Measurements from ENCODE around the gene FHIT. TPM values are rescaled to one million over a fixed set of nuclear protein-coding genes. Genes with fewer than 3 reads are reported as not detected.

The FHIT gene
- total RNA-seq, 1 donor from 2014 or later = 21.5 TPM

DNA sequence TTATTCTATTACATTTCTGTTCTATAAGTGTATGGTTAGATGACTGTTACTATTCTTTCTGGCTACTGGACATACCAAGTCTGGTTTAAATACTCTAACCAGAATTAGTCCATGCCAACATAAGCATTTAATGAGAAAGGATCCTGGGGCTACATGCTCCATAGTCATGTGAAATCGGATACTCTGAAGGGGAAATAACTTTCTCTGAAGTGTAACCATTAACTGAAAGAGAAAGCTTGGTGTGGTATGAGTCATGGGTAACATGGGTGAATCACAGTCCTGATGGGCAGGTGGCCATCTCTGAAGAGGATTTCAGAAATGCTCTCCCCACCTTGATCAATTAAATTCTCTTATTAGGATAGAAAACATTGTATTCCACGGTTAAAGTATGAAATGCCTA, 69.4 kb downstream of the FHIT start:
- intact Hi-C loops (cut with DNase I) = no loop called here
- DNase-seq (no peak), ATAC-seq (ENCODE audit: poor library complexity) (no peak)

DNA sequence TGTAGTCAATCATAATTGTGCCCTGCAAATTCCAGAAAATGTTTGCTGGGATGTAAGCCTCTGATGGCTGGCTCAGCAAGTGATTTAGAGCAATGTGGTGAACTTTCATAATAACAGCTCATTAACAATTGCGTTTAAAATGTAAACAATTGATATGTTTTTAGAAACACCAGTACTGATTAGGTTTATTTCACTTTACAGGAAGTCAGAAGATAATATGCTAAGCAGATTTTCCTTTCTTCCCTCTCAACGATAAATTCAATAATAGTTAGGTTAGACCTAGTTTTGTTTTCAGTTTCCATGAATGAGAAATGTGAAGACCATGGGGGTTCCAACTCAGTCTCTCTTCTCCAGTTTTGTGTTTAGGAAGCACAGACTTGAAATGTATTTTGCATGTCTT, 71.0 kb downstream of the FHIT start:
- DNase-seq = no peak
- intact Hi-C loops (cut with DNase I) = no loop called here
- ATAC-seq (ENCODE audit: poor library complexity) = no peak

DNA sequence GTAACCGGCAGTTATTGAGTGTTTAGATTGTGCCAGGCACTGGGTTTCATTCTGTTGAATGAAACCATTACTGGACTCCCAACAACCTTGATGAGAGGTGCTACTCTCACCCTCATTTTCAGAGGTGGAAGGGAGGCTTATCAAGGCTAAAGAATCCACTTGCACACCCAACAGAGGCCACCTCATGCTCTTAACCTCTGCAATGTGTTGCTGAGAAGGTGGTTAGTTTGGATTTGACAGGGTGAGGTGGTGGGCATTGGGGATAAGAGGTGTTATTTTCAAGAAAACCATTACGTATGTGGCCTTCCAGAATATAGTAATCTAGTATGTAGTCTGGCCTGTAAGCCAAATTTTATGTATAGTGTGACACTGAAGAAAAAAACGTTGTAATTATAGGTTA, 73.1 kb downstream of the FHIT start:
- intact Hi-C loops (cut with DNase I) = no loop called here
- no peak for DNase-seq
- ATAC-seq (ENCODE audit: poor library complexity) = no peak

DNA sequence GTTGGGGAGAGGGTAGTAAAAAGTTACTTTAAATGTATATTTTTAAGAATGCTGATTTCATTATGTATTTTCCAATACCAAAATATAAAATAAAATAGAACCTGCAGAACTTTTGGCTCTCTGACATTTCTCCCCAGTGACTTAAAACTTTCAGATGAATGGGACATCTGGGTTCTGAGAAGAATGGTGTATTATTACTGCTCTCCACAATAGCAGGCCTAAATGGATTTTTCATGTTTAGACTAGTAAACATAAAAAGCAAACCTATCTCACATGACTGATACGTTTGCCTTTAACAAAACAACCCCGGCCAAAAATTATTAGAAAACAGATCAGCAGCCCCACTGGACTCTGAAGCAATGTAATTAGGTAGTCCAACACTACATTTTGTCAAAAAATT, 73.8 kb downstream of the FHIT start:
- intact Hi-C loops (cut with DNase I) = no loop called here
- DNase-seq (no peak), ATAC-seq (ENCODE audit: poor library complexity) (no peak)

DNA sequence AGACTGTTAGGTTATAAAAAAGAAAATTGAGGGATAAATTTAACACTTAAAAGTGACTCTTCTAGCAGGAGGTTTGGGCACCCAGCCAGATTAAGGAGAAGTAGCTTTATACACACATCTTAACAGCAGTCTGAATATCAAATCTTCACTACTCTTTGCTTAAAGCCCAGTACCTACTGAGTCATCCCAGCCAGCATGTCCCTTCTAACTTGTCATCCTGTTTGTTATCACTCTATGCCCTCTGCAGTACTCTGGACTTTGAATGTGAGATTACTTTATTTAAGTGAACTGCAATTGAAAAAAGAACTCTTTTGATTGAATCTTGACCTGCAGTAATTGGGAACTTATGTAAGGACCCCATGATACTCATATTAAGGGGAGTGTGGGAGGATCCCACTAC, 77.6 kb downstream of the FHIT start:
- ATAC-seq (ENCODE audit: poor library complexity) (no peak), DNase-seq (no peak)
- intact Hi-C loops (cut with DNase I) = no loop called here

DNA sequence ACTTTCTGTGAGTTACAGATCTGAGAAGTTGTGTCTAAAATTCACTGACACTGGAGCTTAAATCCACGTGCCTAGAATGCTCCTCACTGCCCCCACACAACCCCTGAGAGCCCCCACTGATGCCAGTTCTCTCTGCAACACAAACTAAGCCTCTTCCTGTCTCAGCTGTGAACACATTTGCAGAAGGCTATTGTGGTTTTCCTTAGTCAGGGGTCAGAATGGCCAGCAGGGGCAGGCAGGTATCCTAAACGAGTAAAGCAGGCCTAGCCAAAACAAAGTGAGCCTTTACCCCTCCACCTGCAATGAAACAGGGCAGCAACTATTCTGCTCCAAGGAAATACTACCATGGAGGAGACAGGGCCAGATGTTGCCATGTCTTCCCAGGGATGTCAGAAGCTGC, 78.6 kb downstream of the FHIT start:
- intact Hi-C loops (cut with DNase I) = no loop called here
- ATAC-seq (ENCODE audit: poor library complexity) = no peak
- DNase-seq = no peak

DNA sequence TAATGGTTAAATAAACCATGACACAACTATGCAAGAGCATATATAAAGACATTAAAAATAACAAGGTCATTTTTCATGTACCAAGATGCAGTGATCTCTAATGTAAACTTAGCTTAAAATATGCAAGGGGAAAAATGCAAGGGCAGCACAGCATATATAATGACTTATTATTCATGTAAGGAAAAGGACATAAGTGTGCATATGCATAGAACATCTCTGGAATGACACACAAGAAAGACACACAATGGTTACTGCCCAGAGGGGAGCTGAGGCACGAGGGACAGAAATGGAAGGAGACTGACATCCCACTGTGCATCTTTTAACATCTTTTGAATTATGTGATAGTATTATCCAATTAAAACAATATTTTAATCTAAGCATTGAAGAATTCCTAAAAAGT, 79.0 kb downstream of the FHIT start:
- no peak for DNase-seq
- intact Hi-C loops (cut with DNase I) = no loop called here
- no peak for ATAC-seq (ENCODE audit: poor library complexity)

DNA sequence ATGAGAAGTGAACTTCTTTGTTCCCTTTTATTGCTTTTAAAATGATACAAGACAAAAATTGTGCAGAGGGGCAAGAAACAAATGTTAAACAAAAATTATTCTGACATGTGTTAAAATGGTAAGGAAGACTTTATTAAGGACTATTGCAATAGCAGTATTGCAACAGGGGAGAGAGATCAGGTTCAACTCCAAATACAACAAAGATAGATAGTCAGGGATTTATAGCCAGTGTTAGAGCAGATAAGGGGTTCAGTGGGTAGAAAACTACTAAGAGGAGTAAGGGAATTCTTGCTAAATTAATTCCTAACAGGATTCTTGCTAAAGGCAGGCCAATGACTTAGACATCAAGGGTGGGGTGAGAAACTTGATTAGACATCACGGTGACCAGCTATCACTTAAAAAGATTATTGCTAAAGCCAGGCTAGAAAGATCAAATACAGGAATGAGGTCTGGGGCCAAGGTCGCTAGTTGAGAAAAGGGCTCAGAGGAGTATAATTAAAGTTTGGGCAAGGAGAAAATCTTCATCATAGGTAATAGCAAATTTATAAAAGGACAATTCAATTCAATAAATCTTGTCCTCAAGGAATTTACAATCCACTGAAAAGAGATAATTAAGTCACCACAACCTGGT, 81.5 kb downstream of the FHIT start:
- DNase-seq = no peak
- no peak for ATAC-seq (ENCODE audit: poor library complexity)
- intact Hi-C loops (cut with DNase I) = no loop called here

DNA sequence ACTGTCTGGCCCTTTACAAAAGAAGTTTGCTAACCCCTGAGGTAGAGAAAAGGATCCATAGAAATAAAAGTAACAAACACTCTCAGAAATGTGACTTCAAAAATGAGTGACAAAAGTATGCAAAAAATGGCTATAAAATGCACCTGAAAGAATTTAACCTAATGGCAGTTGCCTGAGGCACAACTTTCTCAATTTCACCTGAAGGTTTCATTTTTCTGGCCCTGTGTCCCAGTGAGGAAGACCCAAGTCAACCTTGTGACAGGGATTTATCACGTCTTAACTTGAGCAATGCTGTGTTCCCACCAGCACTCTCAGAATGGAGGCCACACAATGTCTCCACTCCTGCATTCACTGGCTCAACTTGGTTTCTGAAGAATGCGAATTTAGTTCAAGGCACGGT, 83.0 kb downstream of the FHIT start:
- DNase-seq (no peak), ATAC-seq (ENCODE audit: poor library complexity) (no peak)
- intact Hi-C loops (cut with DNase I) = no loop called here

DNA sequence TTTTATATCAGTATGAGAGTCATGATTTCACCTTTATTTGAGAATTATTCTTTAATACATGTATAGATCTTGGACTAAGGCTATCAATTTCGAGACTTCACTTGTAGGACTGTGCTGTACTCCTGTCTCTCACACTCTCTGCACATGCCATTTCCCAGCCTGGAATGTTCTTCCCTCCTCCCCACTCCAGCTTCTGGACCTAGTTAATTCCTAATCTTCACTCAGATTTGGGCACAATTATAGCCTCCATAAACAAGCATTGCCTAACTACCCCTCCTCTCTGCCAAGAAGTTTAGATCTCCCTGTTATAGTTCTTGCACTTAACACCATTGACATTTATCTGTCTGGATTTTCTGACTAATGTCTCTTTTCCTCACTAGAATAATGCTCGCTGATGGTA, 88.3 kb downstream of the FHIT start:
- no peak for ATAC-seq (ENCODE audit: poor library complexity)
- intact Hi-C loops (cut with DNase I) = no loop called here
- no peak for DNase-seq

DNA sequence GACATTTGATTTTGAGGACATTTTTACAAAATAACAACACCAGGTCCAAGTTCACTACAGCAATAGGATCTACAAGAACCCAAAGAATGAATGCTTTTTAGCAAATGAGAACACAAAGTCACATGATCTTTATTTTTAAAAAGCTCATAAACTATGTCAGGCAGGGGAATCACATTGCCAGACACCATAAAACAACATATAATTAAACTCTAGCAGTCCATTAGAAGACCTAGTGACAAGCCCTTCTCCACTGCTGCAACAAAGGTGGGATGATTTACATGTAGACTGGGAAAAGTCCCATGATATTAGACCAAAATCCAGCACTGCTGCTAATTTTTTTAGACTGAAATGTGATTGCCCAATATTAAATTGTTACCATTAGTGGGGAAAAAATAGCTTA, 92.6 kb downstream of the FHIT start:
- no peak for DNase-seq
- intact Hi-C loops (cut with DNase I) = no loop called here
- ATAC-seq (ENCODE audit: poor library complexity) = no peak

DNA sequence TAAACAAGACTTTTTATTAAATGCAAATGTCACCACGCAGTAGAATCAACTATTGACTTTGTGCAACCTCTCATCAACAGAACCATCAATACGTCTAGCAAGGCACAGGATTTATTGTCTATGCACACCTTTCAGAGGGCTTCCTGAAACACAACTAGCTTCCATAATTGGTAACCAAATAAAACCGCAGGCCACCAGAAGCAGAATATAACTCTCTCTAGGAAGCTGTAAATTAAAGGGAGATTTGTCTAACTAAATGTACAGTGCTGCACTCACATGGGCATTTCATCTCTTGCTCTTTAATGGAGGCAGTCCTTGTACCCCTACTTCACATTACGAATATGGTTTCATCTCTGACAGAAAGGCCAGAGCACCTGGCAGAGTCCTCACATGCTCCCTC, 93.0 kb downstream of the FHIT start:
- intact Hi-C loops (cut with DNase I) = no loop called here
- DNase-seq = no peak
- no peak for ATAC-seq (ENCODE audit: poor library complexity)

DNA sequence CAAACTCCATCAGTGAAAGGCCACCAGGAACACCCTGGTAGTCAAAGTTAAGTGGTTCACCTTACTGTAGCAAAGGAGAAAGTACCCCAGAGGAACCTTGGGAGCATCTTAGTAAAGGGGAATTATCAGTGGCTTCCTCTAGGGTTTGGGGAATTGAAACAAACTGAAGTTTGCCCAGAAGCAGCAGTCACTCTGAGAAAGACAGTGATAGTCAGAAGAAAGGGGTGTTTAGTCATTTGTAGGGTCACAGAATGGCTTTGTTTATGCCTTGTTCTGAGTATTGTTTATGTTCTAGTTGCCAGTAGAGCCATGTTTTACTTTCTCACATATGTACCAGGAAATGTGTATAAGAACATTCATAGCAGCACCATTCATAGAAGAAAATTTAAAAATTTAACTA, 93.8 kb downstream of the FHIT start:
- ATAC-seq (ENCODE audit: poor library complexity) = no peak

DNA sequence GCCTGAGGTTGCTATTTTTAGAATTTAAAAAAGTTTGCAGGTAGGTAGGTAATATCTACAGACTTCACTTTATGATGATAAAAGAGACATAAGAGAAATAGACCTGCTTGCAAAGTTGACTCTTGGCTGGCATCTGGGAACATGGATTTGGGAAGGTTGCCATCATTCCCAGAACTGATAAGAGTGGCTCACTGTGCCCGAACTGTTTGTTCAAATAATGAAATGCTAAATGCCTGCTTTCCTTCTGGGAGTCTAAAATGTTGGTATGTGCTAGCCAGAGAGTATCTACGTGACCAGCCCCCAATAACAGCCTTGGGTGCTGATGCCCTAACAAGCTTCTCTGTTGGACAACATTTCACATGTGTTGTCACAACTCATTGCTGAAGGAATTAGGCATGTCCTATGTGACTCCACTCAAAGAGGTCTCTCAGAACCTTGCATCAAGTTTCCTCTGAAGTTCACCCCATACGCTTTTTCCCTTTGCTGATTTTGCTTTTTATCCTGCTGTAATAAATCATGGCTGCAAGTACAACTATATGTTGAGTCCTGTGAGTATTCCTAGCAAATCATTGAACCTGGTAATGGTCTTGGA, 95.5 kb downstream of the FHIT start:
- DNase-seq = no peak
- ATAC-seq (ENCODE audit: poor library complexity) = peak; percentile 89
- intact Hi-C loops (cut with DNase I) = no loop called here

More for the DNA sequence above, 93.8 kb downstream of the FHIT start:
- intact Hi-C loops (cut with DNase I) = no loop called here
- DNase-seq = no peak

DNA sequence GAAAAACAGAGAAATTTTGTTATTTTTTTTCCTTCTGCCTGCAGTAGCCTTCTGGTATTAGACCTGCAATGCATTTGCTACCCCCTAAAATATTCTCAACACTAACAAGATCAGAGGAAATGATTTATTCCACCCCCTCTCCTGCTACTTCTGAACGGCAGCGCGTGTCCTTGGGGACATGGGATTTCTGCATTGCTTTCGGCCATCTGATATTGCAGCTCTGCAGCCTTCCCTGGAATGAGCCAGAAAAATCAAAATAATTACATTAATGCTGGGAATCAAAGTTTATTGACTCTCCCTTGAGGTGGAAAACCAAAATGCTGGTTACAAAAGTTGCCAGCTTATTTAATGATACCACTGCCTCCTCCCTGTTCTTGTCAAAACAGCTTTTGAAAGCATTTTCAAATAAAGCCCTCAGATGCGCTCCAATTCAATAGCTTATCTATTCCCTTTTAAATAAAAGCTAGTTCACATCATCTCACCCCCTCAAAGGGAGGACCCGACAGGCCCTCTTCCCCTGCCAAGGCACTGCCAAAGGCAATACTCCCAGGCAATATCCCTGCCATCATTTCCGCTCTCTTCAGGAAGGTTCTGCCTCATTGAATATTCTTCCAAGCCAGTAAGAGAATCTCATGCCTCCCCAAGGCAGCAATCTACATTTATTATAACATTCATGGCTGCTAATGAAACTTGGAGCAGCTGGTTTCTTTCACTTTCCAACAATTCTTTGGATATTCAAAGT, 96.6 kb downstream of the FHIT start:
- intact Hi-C loops (cut with DNase I) = no loop called here
- DNase-seq (no peak), ATAC-seq (ENCODE audit: poor library complexity) (no peak)

DNA sequence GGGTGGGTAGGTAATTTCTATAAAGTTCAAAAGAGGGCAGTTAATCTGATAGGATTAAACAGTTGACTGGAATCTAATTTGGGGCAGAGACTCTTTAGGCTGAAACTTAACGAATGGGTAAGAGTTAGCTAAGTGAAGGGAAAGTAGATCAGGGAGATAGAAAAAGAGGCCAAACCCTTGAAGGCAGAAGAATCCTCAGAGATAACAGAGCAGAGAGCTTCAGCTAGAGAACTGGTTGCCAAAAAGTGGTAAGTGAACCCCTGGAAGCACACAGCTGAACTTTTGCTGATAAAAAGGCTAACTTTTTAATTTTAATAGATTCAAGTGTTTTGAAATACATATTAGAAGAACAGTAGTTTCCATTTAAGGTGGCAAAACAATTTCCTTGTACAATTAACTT, 99.2 kb downstream of the FHIT start:
- intact Hi-C loops (cut with DNase I) = no loop called here
- DNase-seq = no peak
- no peak for ATAC-seq (ENCODE audit: poor library complexity)

DNA sequence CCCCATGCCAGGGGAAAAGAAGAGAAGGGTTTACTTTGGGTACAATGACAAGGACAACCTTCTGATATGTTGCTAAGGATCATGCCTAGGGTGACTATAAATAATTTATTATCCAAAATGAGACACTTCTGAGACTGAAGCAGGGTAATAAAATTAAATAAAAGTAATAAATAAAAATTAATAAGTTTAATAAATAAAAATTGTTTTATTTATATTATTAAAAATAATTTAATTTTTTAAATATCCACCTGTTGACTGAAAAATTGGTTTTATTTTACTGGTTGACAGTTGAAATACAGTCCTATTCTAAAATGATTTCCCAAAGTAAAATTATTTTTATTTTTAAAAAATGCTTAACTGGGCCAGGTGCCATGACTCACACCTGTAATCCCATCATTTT, 102.0 kb downstream of the FHIT start:
- ATAC-seq (ENCODE audit: poor library complexity) = no peak
- DNase-seq = no peak
- intact Hi-C loops (cut with DNase I) = no loop called here

DNA sequence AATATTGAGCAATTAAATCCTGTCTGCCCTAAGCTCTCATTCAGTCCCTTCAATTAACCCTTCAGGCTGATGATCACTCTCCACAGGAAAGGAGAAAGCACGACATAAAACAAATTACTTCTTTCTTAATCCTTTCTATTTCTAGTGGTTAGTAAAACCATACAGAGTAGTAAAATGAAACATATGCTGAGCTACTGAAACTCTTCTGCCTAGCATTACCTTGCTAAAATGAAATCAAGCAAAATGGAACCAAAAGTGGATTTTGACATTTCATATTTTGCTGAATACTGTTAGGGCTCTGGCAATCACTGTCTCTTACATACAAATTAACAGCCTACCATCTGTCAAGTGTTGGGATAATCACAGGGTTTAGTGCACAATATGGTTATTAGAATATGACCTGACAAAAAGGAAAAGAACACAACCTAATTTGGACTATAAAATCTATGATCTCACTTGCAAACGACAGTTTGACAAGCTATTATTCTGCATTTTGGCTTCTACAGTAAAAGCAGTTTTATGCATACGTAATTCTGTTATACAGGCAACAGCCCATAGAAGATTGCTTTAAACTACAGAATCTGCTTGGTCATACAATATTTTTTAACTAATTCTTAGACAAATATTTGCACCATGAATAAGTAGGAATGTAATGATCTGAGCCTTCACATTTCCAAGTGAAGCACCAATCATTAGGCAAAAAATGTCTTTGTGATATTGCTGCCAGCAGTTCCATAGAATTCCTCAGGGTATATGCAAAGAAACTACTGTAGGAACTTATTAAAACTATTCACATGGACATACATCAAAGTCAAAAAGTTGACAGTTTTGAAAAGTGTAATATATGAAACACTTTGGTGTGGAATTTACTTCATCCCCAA, 105.0 kb downstream of the FHIT start:
- intact Hi-C loops (cut with DNase I) = no loop called here
- ATAC-seq (ENCODE audit: poor library complexity) = no peak
- DNase-seq = no peak

DNA sequence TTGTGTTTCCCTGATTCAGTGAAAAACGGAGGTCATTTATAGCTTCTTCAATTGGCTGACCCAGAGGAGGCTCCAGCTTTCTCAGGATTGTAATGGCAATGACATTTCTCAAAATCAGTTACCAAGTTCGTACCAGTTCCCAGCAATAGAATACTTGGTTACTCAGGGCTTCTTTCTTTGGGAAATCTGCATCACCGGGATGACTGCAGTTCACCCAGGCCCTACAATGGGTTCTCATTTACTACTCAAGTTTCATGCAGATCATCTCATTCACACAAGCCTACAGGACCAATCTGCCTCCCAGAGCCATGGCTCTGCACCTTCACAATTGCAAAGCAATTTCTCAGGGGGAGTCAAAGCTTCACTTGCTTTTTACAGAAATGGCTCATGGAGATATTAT, 109.6 kb downstream of the FHIT start:
- ATAC-seq (ENCODE audit: poor library complexity) (no peak), DNase-seq (no peak)
- intact Hi-C loops (cut with DNase I) = no loop called here

DNA sequence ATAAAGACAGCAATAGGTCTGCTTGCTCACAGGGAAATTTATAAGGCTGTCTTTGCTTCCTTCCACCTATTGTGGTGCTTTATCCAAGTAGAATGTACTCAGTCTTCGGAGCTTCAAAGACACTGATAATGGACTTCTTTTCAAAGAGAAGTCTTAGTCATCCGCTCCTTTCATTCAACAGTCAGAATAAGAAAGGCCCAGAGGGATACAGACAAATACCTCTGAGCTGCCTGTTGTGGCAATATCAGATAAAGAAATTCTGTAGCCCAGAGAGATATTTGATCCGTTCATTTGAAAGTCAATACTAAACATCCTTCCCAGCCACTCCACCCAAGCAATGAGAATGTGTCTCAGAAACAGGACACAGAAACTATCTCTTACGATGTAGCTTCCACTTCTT, 110.0 kb downstream of the FHIT start:
- intact Hi-C loops (cut with DNase I) = no loop called here
- ATAC-seq (ENCODE audit: poor library complexity) (no peak), DNase-seq (no peak)
